DOHH2 (cell line): ENCODE results near the gene LRRC27.

Source experiments
- CTCF ChIP-seq: fragments of 200-600 bp; sonication (generic); IDR thresholded peaks from one replicate; pipeline ENCODE4 v1.5.1; 2014; ENCODE audit warnings: antibody characterized with exemption, mild to moderate bottlenecking, low read depth, low read length; ENCODE audit not compliant: poor library complexity, severe bottlenecking
- EZH2phosphoT487 ChIP-seq: fragments of 200-600 bp; sonication (generic); IDR thresholded peaks from 2 replicates; pipeline ENCODE4 v1.6.1; 2017; ENCODE audit warnings: borderline replicate concordance, mild to moderate bottlenecking, antibody characterized with exemption, low read length, moderate library complexity, mixed read lengths

DNA sequence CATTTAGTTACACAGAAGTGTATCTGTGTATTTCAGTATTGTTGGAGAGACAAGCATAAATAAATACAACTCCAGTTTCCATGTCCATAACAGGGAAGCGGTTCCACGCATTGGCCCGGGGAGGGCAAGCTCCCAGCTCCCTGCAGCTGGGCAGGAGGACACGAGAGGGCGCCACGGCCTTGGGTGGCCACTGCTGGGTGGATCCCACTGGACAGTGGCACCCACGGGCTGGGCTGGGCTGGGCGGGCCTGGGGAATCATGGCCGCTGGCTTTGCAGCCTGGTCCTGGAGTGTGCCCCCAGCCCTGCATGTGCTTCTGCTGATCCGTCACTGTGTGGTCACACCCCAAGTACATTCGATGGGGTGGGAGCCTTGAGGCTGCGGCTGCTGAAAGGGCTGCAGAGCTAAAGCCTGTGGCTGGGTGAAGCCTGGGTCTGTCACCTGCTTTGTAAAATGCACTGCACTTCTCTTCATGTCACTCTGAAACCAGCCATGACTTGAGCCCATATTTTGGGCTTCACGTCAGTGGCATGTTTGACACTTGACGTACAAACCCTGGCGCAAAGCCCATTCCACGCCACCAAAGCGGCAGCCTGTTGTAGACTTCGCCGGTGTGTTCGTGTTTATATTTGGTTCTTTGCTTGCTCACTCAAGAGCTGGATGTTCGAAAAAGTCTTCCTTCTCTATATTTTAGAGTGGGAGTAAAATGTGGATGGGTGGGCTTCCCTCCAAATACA is 27.5 kb downstream of the LRRC27 start:
- TF ChIP-seq CTCF (no peak), EZH2phosphoT487 (no peak)
